Fibroblast of lung (primary cell): ENCODE results near the gene HOXB7. TPM values are rescaled to one million over a fixed set of nuclear protein-coding genes. Genes with fewer than 3 reads are reported as not detected.

ENCODE experiments used
- DNase-seq, 2 donors: peaks; one replicate each; pipeline versions ENCODE4 v3.0.0 to v3.0.0-alpha.2; 2010; ENCODE audit warnings: low read depth in 2 of 2
- H2AFZ ChIP-seq: 2 replicates; pipeline ENCODE4 v1.5.1; 2012; ENCODE audit warnings: low read length, control low read depth, inconsistent platforms
- H3K27ac ChIP-seq: 2 replicates; pipeline ENCODE4 v1.5.1; 2011; ENCODE audit warnings: low read length, control low read depth; ENCODE audit not compliant: insufficient read depth
- H3K27me3 ChIP-seq: 2 replicates; pipeline ENCODE4 v1.5.1; 2011; ENCODE audit warnings: mild to moderate bottlenecking, low read length; ENCODE audit not compliant: control insufficient read depth, insufficient read depth
- H3K36me3 ChIP-seq: 2 replicates; pipeline ENCODE4 v1.5.1; 2011; ENCODE audit warnings: low read length; ENCODE audit not compliant: control insufficient read depth, insufficient read depth
- H3K4me1 ChIP-seq: 2 replicates; pipeline ENCODE4 v1.5.1; 2011; ENCODE audit warnings: low read length; ENCODE audit not compliant: control insufficient read depth, insufficient read depth; ENCODE audit errors: extremely low read depth
- H3K4me2 ChIP-seq: 2 replicates; pipeline ENCODE4 v1.5.1; 2011; ENCODE audit warnings: low read length, control low read depth; ENCODE audit not compliant: insufficient read depth; ENCODE audit errors: extremely low read depth
- H3K4me3 ChIP-seq, 4 experiments: fragments of 200-600 bp in 1 of 4; sonication (generic) in 1 of 4; replicated peaks in 1 of 4; 2 replicates each; pipeline ENCODE4 v1.5.1; 2011 to 2016; ENCODE audit warnings: low read length in 4 of 4, low read depth in 3 of 4, mild to moderate bottlenecking in 3 of 4, control low read depth in 2 of 4, inconsistent platforms in 1 of 4, mixed read lengths in 1 of 4; ENCODE audit not compliant: insufficient read depth in 1 of 4; ENCODE audit errors: control extremely low read depth in 1 of 4
- H3K79me2 ChIP-seq: 2 replicates; pipeline ENCODE4 v1.5.1; 2012; ENCODE audit warnings: mild to moderate bottlenecking, low read length, inconsistent platforms; ENCODE audit not compliant: control insufficient read depth, insufficient read depth
- H3K9ac ChIP-seq: 2 replicates; pipeline ENCODE4 v1.5.1; 2011; ENCODE audit warnings: mild to moderate bottlenecking, low read length, control low read depth; ENCODE audit not compliant: insufficient read depth
- H3K9me3 ChIP-seq: 2 replicates; pipeline ENCODE4 v1.5.1; 2012; ENCODE audit warnings: low read depth, low read length; ENCODE audit not compliant: control insufficient read depth, insufficient read depth
- H4K20me1 ChIP-seq: 2 replicates; pipeline ENCODE4 v1.5.1; 2011; ENCODE audit warnings: low read length; ENCODE audit not compliant: control insufficient read depth, insufficient read depth; ENCODE audit errors: extremely low read depth
- EZH2 ChIP-seq: IDR thresholded peaks from 2 replicates; pipeline ENCODE4 v1.5.1; 2012; ENCODE audit warnings: low read length, control low read depth, mild to moderate bottlenecking; ENCODE audit errors: missing control alignments
- polyA plus RNA-seq, 2 donors: library from polyadenylated mRNA; depleted of rRNA in 1 of 2; stranded (reverse) in 1 of 2; unstranded in 1 of 2; fragments of >200 nt; gene quantifications; 2 replicates each; pipeline ENCODE4 v1.2.1, GENCODE V29; 2011 to 2012; ENCODE audit warnings: missing spikeins in 1 of 2
- total RNA-seq: library from RNA; depleted of rRNA; stranded (reverse); fragments of >200 nt; gene quantifications from 2 replicates; pipeline ENCODE4 v1.2.1, GENCODE V29; 2014
- TF ChIP-seq, protein P1 (sequence below), 2 donors: IDR thresholded peaks in 1 of 2; conservative IDR thresholded peaks in 1 of 2; 1 replicate in 1 of 2; 2 replicates in 1 of 2; pipeline ENCODE4 v1.5.1; 2011 to 2012; ENCODE audit warnings: low read length in 2 of 2, control low read depth in 1 of 2, inconsistent platforms in 1 of 2, low read depth in 1 of 2, mild to moderate bottlenecking in 1 of 2

The HOXB7 gene
- total and polyA plus RNA-seq, 2 donors (not counting 1 experiment from before 2014, with no cell fraction given) = 7.4 to 12.7 TPM

DNA sequence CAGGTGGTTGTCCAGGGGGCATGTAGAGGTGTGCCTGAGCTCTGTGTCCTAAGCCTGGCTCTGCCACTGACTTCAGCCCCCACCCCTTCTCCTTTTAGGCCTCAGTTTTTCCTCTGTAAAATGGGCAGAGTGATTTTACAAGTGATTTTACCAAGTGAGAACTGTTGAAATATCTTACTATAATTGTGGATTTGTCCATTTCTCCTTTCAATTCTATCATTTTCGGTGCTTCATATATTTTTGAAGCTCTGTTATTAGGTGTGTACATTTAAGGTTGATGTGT is 37.1 kb upstream of the HOXB7 start:
- TF ChIP-seq, protein P1, sequence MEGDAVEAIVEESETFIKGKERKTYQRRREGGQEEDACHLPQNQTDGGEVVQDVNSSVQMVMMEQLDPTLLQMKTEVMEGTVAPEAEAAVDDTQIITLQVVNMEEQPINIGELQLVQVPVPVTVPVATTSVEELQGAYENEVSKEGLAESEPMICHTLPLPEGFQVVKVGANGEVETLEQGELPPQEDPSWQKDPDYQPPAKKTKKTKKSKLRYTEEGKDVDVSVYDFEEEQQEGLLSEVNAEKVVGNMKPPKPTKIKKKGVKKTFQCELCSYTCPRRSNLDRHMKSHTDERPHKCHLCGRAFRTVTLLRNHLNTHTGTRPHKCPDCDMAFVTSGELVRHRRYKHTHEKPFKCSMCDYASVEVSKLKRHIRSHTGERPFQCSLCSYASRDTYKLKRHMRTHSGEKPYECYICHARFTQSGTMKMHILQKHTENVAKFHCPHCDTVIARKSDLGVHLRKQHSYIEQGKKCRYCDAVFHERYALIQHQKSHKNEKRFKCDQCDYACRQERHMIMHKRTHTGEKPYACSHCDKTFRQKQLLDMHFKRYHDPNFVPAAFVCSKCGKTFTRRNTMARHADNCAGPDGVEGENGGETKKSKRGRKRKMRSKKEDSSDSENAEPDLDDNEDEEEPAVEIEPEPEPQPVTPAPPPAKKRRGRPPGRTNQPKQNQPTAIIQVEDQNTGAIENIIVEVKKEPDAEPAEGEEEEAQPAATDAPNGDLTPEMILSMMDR (conservative IDR thresholded peaks at IDR 0.05 in 1 of 2, IDR thresholded peaks at IDR 0.05 in 1 of 2; ENCODE audit: low read depth in 1 of 2, low read length in 2 of 2) = no peak
- no peak for TF ChIP-seq EZH2
- DNase-seq = no peak
- Histone ChIP-seq H3K79me2 (no peaks in the 10 kb centered on the region), H3K27me3 (peaks cover 49% of the 10 kb centered on the region), H3K4me3 (no peak overlapping the region), H2AFZ (no peak overlapping the region), H3K9ac (no peak overlapping the region), H4K20me1 (no peaks in the 10 kb centered on the region), H3K27ac (no peak overlapping the region), H3K4me2 (peak overlapping the region; percentile 79), H3K4me1 (no peaks in the 10 kb centered on the region), H3K9me3 (no peaks in the 10 kb centered on the region), H3K36me3 (no peaks in the 10 kb centered on the region)

GRCh38 chr17:48647103-48647962 is 36.5 kb upstream of the HOXB7 start:
- Histone ChIP-seq H3K4me3 (peak overlapping the region; percentile 27 to 60 (median 44)), H3K36me3 (no peaks in the 10 kb centered on the region), H4K20me1 (no peaks in the 10 kb centered on the region), H3K9me3 (no peaks in the 10 kb centered on the region), H3K4me1 (no peaks in the 10 kb centered on the region), H3K4me2 (peak overlapping the region; percentile 79), H2AFZ (peak overlapping the region; percentile 73), H3K79me2 (no peaks in the 10 kb centered on the region), H3K9ac (no peak overlapping the region), H3K27me3 (peaks cover 55% of the 10 kb centered on the region), H3K27ac (no peak overlapping the region)
- TF ChIP-seq EZH2 = peak; percentile 76
- TF ChIP-seq, protein P1 (conservative IDR thresholded peaks at IDR 0.05 in 1 of 2, IDR thresholded peaks at IDR 0.05 in 1 of 2; ENCODE audit: low read depth in 1 of 2, low read length in 2 of 2) = no peak
- peak in 1 of 2 donors; percentile 21 for DNase-seq

DNA sequence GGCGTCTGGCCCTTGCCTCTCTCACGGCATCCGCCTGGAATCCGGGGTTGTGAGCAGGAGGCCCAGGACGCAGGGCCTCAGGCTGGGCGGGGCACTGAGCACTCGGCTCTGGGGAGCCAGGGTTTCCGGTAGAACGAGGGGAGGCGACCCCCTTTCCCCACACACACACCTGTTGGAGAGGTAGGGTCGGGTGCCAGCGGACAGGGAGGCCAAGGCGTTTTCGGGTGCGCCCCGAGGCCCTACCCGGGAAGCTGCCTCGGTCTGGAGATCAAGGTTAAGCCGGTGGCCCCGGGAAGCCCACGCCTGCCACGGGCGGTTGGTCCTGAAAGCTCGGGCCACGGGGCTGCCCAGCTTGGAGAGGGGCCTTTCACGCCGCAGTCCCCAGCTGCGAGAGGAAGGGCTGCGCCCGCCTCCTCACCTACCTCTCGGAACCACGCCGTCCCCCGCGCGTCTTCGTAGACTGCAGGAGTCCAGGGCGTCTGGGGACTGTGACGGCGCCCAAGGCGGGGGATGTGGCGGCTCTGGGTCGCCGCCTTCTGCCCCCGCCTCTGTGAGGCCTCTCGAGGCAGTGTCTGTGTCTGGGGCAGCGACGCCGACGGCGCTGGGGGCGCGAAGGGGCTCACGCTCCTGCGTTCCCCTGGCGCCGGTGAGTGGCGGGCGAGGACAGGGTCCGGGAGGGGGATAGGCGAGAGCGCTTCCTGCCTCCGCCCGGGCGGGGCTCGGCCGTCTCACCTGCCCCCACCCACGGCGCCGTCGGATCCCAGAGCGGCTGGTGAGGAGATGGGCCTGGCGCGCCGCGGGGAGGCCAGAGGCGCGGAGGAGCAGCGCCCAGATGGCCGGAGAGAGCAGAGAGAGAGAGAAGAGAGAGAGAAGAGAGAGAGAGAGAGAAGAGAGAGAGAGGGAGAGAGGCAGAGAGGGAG is 35.6 kb upstream of the HOXB7 start:
- Histone ChIP-seq H3K36me3 (no peaks in the 10 kb centered on the region), H3K4me2 (no peak overlapping the region), H2AFZ (no peak overlapping the region), H4K20me1 (no peaks in the 10 kb centered on the region), H3K27ac (no peak overlapping the region), H3K27me3 (peaks cover 63% of the 10 kb centered on the region), H3K79me2 (no peaks in the 10 kb centered on the region), H3K4me3 (no peak overlapping the region), H3K4me1 (no peaks in the 10 kb centered on the region), H3K9me3 (no peaks in the 10 kb centered on the region), H3K9ac (no peak overlapping the region)
- no peak for DNase-seq
- TF ChIP-seq, protein P1 (conservative IDR thresholded peaks at IDR 0.05 in 1 of 2, IDR thresholded peaks at IDR 0.05 in 1 of 2; ENCODE audit: low read depth in 1 of 2, low read length in 2 of 2) = no peak
- TF ChIP-seq EZH2 = peak; percentile 64
